IgD-negative memory B cell (primary cell): ENCODE data around the gene RBBP4. TPM values are rescaled to one million over a fixed set of nuclear protein-coding genes. Genes with fewer than 3 reads are reported as not detected.
"Not testable (repeated sequence)": the region's sequence is repeated elsewhere in the genome, so short reads cannot be mapped to it uniquely, and the experiment has no call there.

Experiments used
- H3K27ac Mint-ChIP-seq, 3 donors: one replicate each; pipeline ENCODE4 v1.8.0; 2020 to 2022; ENCODE audit warnings: mild to moderate bottlenecking in 3 of 3, mixed read lengths in 3 of 3, moderate library complexity in 1 of 3
- H3K27me3 Mint-ChIP-seq: one replicate; pipeline ENCODE4 v1.8.0; 2021; ENCODE audit warnings: mixed read lengths
- H3K36me3 Mint-ChIP-seq: one replicate; pipeline ENCODE4 v1.8.0; 2020; ENCODE audit warnings: mild to moderate bottlenecking, mixed read lengths
- H3K4me1 Mint-ChIP-seq, 3 donors: one replicate each; pipeline ENCODE4 v1.8.0; 2020 to 2022; ENCODE audit warnings: mixed read lengths in 3 of 3, mild to moderate bottlenecking in 1 of 3
- H3K4me3 Mint-ChIP-seq, 4 donors: one replicate each; pipeline ENCODE4 v1.8.0; 2020 to 2022; ENCODE audit warnings: mild to moderate bottlenecking in 4 of 4, mixed read lengths in 4 of 4, moderate library complexity in 3 of 4
- H3K9me3 Mint-ChIP-seq, 3 donors: one replicate each; pipeline ENCODE4 v1.8.0; 2020 to 2021; ENCODE audit warnings: mixed read lengths in 3 of 3, mild to moderate bottlenecking in 1 of 3
- polyA plus RNA-seq: library from polyadenylated mRNA; unstranded; fragments of 300-500 nt; fragmentation: Illumina TruSeq; gene quantifications from one replicate; pipeline ENCODE4 v1.2.3, GENCODE V29; 2021

RBBP4 gene
- polyA plus RNA-seq, 1 donor from 2014 or later, result 227 TPM

- Mint-ChIP-seq H3K9me3 (no peaks in the 10 kb centered on the region), H3K36me3 (peaks cover 3% of the 10 kb centered on the region), H3K4me1 (peaks cover 22 to 28% (median 25%) of the 10 kb centered on the region in 3 donors), H3K27ac (peak overlapping the region; percentile 78 to 94 (median 93)), H3K4me3 (peak overlapping the region; percentile 47 to 91 (median 68)), H3K27me3 (no peaks in the 10 kb centered on the region)
Measured at GRCh38 chr1:32627596-32628162, 23.3 kb upstream of the RBBP4 start.

- H3K4me1 Mint-ChIP-seq, result peaks cover 8 to 17% (median 11%) of the 10 kb centered on the region in 3 donors
- H3K27me3 Mint-ChIP-seq, H3K36me3 Mint-ChIP-seq, H3K4me3 Mint-ChIP-seq, H3K9me3 Mint-ChIP-seq, H3K27ac Mint-ChIP-seq: not testable (repeated sequence)
Measured at GRCh38 chr1:32630173-32630572, 20.8 kb upstream of the RBBP4 start.

- Mint-ChIP-seq H3K27ac (peak overlapping the region in 2 of 3 donors; percentile 6 to 89), H3K4me3 (no peak overlapping the region), H3K27me3 (no peaks in the 10 kb centered on the region)
Measured at GRCh38 chr1:32632829-32633228, 18.2 kb upstream of the RBBP4 start.

GRCh38 chr1:32635508-32636277 is 15.3 kb upstream of the RBBP4 start:
- no peaks in the 10 kb centered on the region for H3K9me3 Mint-ChIP-seq
- no peak overlapping the region for H3K27ac Mint-ChIP-seq
- H3K4me3 Mint-ChIP-seq, result no peak overlapping the region
- no peaks in the 10 kb centered on the region for H3K27me3 Mint-ChIP-seq
- peaks cover 2% of the 10 kb centered on the region for H3K36me3 Mint-ChIP-seq
- peaks cover 0 to 6% (median 5%) of the 10 kb centered on the region in 3 donors for H3K4me1 Mint-ChIP-seq

More at GRCh38 chr1:32632829-32633228, 18.2 kb upstream of the RBBP4 start:
- Mint-ChIP-seq H3K9me3 (no peaks in the 10 kb centered on the region), H3K4me1 (peaks cover 0 to 6% (median 5%) of the 10 kb centered on the region in 3 donors), H3K36me3 (peaks cover 2% of the 10 kb centered on the region)

GRCh38 chr1:32636914-32637645 is 13.9 kb upstream of the RBBP4 start:
- Mint-ChIP-seq H3K4me1 (peaks cover 0 to 7% (median 6%) of the 10 kb centered on the region in 3 donors), H3K9me3 (no peaks in the 10 kb centered on the region), H3K36me3 (peaks cover 4% of the 10 kb centered on the region), H3K27me3 (no peaks in the 10 kb centered on the region), H3K27ac (peak overlapping the region in 2 of 3 donors; percentile 31 to 73), H3K4me3 (no peak overlapping the region)

- Mint-ChIP-seq H3K4me3 (no peak overlapping the region), H3K9me3 (no peaks in the 10 kb centered on the region), H3K36me3 (peaks cover 4% of the 10 kb centered on the region), H3K4me1 (peaks cover 2 to 7% (median 4%) of the 10 kb centered on the region in 3 donors), H3K27ac (no peak overlapping the region), H3K27me3 (no peaks in the 10 kb centered on the region)
Measured at GRCh38 chr1:32639489-32640075, 11.4 kb upstream of the RBBP4 start.

- peaks cover 4 to 10% (median 4%) of the 10 kb centered on the region in 3 donors for H3K4me1 Mint-ChIP-seq
- H3K27me3 Mint-ChIP-seq, H3K27ac Mint-ChIP-seq, H3K9me3 Mint-ChIP-seq, H3K36me3 Mint-ChIP-seq, H3K4me3 Mint-ChIP-seq: not testable (repeated sequence)
Measured at GRCh38 chr1:32642292-32642827, 8.6 kb upstream of the RBBP4 start.

- Mint-ChIP-seq H3K9me3 (no peaks in the 10 kb centered on the region), H3K27me3 (no peaks in the 10 kb centered on the region), H3K36me3 (peaks cover 7% of the 10 kb centered on the region), H3K27ac (no peak overlapping the region), H3K4me1 (peaks cover 10 to 22% (median 12%) of the 10 kb centered on the region in 3 donors), H3K4me3 (no peak overlapping the region)
Measured at GRCh38 chr1:32644426-32644825, 6.6 kb upstream of the RBBP4 start.

GRCh38 chr1:32647308-32648134 is 3.5 kb upstream of the RBBP4 start:
- Mint-ChIP-seq H3K27me3 (no peaks in the 10 kb centered on the region), H3K36me3 (peaks cover 5% of the 10 kb centered on the region), H3K4me1 (peaks cover 12 to 26% (median 16%) of the 10 kb centered on the region in 3 donors), H3K27ac (peak overlapping the region; percentile 80 to 98 (median 97)), H3K9me3 (no peaks in the 10 kb centered on the region), H3K4me3 (peak overlapping the region in 3 of 4 donors; percentile 42 to 95 (median 91))

GRCh38 chr1:32650248-32650751 is 708 bp upstream of the RBBP4 start, which contains the start of gene ZBTB8OS:
ZBTB8OS (minus strand) TSS chr1:32650550; CDS start chr1:32650529, 21 bp downstream.
- Mint-ChIP-seq H3K4me1 (peaks cover 21 to 38% (median 21%) of the 10 kb centered on the region in 3 donors), H3K27me3 (no peaks in the 10 kb centered on the region)

GRCh38 chr1:32651461-32652073 is 559 bp downstream of the RBBP4 start:
- H3K4me3 Mint-ChIP-seq, result peak overlapping the region; percentile 91 to 98 (median 96)
- H3K27me3 Mint-ChIP-seq, result no peaks in the 10 kb centered on the region
- peaks cover 5% of the 10 kb centered on the region for H3K36me3 Mint-ChIP-seq
- H3K9me3 Mint-ChIP-seq, result no peaks in the 10 kb centered on the region
- peak overlapping the region; percentile 97 to 100 (median 98) for H3K27ac Mint-ChIP-seq
- H3K4me1 Mint-ChIP-seq, result peaks cover 25 to 41% (median 27%) of the 10 kb centered on the region in 3 donors

More at GRCh38 chr1:32650248-32650751, 708 bp upstream of the RBBP4 start, which contains the start of gene ZBTB8OS:
- peak within 1 kb of the TSS; percentile 97 to 100 (median 98) for H3K27ac Mint-ChIP-seq
- H3K4me3 Mint-ChIP-seq, result peak within 1 kb of the TSS; percentile 91 to 98 (median 96)
- H3K36me3 Mint-ChIP-seq, result peaks cover 6% of the 10 kb centered on the region
- no peaks in the 10 kb centered on the region for H3K9me3 Mint-ChIP-seq

- Mint-ChIP-seq H3K9me3 (no peaks in the 10 kb centered on the region), H3K4me1 (peaks cover 24 to 45% (median 27%) of the 10 kb centered on the region in 3 donors), H3K4me3 (peak overlapping the region; percentile 91 to 98 (median 96)), H3K27me3 (no peaks in the 10 kb centered on the region), H3K27ac (peak overlapping the region; percentile 97 to 100 (median 98)), H3K36me3 (peaks cover 3% of the 10 kb centered on the region)
Measured at GRCh38 chr1:32652244-32652962, 1.4 kb downstream of the RBBP4 start.

- peak overlapping the region in 1 of 3 donors; percentile 6 for H3K27ac Mint-ChIP-seq
- H3K27me3 Mint-ChIP-seq, result no peaks in the 10 kb centered on the region
- H3K9me3 Mint-ChIP-seq, result no peaks in the 10 kb centered on the region
- peaks cover 8% of the 10 kb centered on the region for H3K36me3 Mint-ChIP-seq
- H3K4me1 Mint-ChIP-seq, result peaks cover 17 to 20% (median 19%) of the 10 kb centered on the region in 3 donors
- H3K4me3 Mint-ChIP-seq, result no peak overlapping the region
Measured at GRCh38 chr1:32659581-32659980, 8.6 kb downstream of the RBBP4 start.
